SH-SY5Y (cell line): Measurements from ENCODE around the gene TET2.

Experiments
- GATA2 ChIP-seq: IDR thresholded peaks from 2 replicates; pipeline ENCODE4 v1.6.1; 2011; ENCODE audit warnings: mild to moderate bottlenecking, low read depth, low read length
- GATA3 ChIP-seq: IDR thresholded peaks from 2 replicates; pipeline ENCODE4 v1.6.1; 2011; ENCODE audit warnings: low read depth, mild to moderate bottlenecking, low read length, moderate library complexity

DNA sequence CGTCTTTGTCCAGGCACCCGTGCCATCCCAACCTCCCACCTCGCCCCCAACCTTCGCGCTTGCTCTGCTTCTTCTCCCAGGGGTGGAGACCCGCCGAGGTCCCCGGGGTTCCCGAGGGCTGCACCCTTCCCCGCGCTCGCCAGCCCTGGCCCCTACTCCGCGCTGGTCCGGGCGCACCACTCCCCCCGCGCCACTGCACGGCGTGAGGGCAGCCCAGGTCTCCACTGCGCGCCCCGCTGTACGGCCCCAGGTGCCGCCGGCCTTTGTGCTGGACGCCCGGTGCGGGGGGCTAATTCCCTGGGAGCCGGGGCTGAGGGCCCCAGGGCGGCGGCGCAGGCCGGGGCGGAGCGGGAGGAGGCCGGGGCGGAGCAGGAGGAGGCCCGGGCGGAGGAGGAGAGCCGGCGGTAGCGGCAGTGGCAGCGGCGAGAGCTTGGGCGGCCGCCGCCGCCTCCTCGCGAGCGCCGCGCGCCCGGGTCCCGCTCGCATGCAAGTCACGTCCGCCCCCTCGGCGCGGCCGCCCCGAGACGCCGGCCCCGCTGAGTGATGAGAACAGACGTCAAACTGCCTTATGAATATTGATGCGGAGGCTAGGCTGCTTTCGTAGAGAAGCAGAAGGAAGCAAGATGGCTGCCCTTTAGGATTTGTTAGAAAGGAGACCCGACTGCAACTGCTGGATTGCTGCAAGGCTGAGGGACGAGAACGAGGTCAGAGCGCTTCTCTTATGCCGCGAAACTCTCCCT is at the start of gene TET2:
- TF ChIP-seq GATA3 = no peak
- no peak for TF ChIP-seq GATA2
